HG03432 (cell line): ENCODE results near the gene HERPUD1.
"Not testable (repeated sequence)": the region's sequence is repeated elsewhere in the genome, so short reads cannot be mapped to it uniquely, and the experiment has no call there.

ENCODE experiments used
- ATAC-seq: cut with Tn5 transposase; IDR thresholded peaks from one replicate; pipeline ENCODE4 v1.9.1; 2021; ENCODE audit warnings: mild to moderate bottlenecking, moderate library complexity; ENCODE audit not compliant: unreplicated experiment

HERPUD1 gene

DNA sequence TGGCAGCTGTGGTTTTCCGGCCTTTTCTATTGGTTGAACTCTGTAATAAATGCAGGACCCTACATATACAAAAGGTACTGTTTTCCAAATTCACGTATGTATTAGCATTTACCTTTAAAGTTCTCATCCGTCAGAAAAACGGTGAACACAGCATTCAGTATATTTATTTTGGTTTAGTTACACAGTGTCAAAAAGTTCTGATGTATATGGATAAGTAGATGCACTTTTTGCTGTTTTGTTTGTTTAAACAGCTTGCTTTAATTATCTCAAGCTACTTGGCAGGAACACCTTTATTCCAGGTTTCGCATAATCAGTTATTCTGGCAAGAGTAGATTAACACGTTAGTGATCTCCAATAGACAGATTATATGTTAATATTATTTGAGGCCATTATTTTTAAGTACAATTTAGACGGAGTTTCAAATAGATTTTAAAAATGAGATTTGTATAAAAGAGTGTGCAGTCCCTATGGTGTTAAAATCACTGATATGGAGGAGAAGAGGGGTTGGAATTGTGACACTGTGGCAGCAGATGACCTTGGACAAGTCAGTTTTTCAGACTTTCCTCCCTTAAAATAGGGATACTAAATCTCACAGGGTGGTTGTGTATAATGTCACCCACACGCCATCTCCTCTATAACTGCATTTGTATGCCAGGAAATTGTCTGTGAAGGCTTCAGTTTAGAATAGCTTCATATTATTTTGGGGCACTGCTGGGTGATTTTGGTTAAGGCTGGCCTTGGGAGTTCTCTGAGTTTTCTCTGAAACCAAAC, 2.1 kb downstream of the HERPUD1 start:
- ATAC-seq: no peak

DNA sequence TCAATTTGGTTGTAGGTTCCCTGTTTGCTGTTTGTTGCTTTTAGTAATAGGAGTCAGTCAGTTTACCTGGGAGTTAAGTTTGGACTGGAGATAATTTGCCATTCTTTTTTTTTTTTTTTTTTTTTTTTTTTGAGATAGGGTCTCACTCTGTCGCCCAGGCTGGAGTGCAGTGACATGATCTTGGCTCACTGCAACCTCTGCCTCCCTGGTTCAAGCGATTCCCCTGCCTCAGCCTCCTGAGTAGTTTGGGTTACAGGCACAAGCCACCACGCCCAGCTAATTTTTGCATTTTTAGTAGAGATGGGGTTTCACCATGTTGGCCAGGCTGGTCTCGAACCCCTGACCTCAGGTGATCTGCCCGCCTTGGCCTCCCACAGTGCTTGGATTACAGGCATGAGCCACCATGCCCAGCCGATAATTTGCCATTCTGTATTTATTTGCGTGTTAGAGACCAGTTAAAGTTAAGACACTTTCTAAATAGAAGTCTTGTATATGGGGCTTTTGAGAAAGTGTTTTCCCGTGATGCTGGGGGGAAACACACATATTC, 2.7 kb downstream of the HERPUD1 start:
- ATAC-seq: not testable (repeated sequence)

- no peak for ATAC-seq
Observed at GRCh38 chr16:56935201-56935600, 3.3 kb downstream of the HERPUD1 start.

DNA sequence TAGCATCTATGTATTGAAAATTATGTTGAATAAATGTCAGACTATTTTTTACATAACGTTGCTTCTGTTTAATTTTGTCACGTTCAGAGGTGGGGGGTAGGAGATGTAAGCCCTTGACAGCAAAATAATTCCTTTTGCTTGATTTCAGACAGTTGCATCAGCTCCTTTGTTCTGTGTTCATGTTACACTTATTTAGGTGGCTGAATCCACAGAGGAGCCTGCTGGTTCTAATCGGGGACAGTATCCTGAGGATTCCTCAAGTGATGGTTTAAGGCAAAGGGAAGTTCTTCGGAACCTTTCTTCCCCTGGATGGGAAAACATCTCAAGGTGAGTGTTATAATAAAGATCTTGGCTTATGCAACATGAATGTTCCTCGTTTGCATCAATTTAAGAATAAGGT, 4.5 kb downstream of the HERPUD1 start:
- no peak for ATAC-seq

DNA sequence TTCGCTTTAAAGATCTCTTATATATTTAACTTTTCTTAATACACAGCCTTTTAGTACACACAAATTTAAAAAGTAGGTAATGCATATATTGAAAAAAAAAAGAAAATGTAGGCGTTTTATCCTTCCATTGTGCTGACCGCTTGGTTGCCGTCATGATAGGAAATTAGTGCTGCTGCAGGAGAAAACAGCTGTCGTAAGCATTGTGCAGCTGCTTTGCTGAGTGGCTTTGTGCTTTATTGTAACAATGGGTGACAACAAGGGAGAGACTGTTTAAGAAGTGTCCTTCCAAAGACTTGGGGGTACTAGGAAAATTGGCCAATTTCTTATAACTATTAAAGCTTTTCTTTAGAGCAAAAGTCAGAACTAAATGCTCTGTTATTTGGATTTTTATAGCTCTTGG, 5.0 kb downstream of the HERPUD1 start:
- no peak for ATAC-seq

DNA sequence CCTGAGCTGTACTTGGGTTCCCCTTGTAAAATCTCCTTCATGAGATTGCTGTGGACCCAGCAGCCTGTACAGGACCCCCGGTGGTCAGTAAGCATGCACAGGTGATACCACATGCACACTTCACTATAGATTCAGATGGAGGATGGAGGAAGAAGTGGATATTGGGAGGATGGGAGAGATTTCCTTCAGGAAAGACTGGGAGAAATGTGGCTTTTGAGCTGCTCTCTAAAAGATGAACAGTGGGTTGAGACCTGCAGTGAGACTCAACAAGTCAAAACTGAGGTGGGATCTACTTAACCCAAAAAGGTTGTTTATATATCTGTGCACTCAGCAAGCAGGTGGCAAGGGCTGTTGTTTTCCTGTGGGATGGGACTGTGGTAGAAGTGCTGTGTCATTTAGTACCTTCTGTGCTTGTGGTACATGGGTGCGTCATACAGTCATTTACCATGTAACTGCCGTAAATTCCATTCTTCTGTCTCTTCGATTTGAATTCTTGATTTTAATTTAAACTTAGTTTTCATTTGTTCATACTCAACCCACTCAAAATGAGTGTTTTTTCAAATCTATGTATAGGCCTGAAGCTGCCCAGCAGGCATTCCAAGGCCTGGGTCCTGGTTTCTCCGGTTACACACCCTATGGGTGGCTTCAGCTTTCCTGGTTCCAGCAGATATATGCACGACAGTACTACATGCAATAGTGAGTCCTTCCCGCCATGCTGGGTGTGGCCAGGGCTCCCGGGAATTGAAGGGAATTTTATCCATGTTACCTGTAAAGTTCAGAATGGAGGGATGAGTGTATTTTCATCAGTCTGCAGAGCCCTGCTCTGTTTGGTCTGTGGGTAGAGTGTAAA, 6.9 kb downstream of the HERPUD1 start:
- ATAC-seq: no peak

- no peak for ATAC-seq
Observed at GRCh38 chr16:56939801-56940200, 7.9 kb downstream of the HERPUD1 start.

GRCh38 chr16:56941092-56941491, 9.2 kb downstream of the HERPUD1 start:
- no peak for ATAC-seq

DNA sequence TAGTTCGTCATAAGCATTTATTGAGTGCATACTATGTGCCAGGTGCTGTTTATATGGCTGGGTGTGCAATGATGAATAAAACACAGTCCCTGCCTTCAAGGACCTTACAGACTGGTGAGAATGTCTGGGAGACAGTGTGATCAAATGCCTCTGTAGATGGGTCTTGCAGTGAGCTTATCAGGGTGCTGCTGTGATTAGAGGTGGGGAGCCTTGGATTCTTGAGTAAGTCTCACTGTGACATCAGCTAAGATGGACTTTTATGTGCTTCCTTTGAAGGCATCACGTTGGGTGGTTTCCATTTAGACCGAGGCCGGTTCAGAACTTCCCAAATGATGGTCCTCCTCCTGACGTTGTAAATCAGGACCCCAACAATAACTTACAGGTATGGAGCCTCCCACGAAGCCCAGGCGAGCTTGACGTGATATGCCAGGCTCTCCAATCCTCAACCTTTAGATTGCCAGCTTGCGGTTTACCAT, 10.0 kb downstream of the HERPUD1 start:
- no peak for ATAC-seq

DNA sequence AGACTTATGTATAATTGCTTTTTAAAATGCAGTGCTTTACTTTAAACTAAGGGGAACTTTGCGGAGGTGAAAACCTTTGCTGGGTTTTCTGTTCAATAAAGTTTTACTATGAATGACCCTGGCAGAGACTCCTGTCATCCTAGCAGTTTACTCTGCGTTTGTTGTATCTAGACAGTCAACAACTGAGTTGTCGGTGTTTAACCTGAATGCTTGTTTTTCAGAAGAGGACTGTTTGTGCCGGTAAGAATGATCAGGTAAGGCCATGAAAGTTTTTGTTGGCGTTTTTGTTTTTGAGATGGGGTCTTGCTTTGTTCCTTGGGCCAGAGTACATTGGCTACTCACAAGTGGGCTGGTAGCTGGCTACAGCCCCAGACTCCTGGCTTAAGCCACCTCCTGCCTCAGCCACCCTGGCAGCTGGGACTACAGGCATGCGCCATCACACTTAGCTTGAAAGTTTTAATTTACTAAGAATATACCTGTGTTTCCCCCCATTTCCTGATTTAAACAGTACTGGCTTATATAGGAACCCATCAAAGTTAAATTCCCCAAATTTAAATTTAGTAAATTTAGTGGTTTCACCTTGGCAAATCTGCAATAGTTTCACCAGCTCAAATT, 11.9 kb downstream of the HERPUD1 start:
- ATAC-seq: no peak

- ATAC-seq: peak; percentile 56
Observed at GRCh38 chr16:56944954-56945839, 13.3 kb downstream of the HERPUD1 start.

GRCh38 chr16:56945847-56946527, 14.0 kb downstream of the HERPUD1 start:
- ATAC-seq: no peak

DNA sequence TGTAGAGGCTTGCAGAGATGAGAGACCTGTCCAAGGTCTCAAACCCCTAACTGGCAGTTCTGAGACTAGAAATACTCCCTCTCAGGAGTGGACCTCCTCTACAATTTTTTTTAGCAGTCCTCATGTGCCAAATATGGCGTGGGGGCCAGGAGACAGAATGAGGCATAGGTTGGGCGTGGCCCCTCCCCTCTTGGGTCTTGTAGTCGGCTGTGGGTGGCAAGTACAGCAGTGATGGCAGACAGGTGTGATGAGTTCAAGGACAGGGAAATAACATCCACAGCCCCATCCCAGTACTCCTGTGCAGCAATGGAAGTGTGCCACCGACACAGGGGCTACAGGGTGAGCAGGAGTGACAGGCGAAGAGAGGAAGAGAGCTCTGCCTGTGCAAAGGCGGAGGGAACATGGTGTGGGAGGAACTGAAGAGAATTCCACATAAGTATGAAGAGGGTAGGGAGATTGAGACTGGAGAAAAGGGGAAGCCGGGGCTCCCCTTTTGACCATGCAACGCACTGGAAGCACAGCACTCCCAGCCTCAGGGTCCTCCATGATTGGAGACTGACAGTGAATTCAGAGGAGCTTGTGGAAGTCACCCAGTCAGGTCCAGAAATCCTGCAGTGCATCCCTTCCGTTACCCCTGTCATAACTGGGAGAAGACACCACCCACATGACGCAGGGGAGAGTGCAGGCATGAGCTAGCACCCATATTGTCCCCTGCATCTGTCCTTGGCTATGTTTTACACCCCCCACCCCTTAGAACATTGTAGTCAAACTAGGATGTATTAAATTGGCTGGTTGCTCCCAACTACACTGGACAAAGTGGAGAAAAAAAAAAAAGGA, 15.0 kb downstream of the HERPUD1 start:
- ATAC-seq: no peak

- no peak for ATAC-seq
Observed at GRCh38 chr16:56947604-56947995, 15.7 kb downstream of the HERPUD1 start.

DNA sequence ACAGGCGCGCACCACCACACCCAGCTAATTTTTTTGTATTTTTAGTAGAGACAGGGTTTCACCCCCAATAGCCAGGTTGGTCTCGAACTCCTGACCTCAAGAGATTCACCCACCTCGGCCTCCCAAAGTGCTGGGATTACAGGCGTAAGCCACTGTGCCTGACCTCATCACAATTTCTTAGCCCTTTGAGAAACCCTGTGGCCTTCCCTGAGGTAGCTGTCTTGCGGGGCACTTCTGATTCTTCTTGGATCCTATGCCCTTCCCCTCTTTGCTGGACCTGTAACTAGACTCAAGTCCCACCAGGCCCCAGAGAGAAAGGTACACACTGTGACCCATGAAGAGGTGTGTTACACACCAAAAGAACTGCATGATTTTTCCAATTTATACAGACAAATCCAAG, 16.3 kb downstream of the HERPUD1 start:
- ATAC-seq: no peak

GRCh38 chr16:56950051-56950450, 18.1 kb downstream of the HERPUD1 start:
- no peak for ATAC-seq

DNA sequence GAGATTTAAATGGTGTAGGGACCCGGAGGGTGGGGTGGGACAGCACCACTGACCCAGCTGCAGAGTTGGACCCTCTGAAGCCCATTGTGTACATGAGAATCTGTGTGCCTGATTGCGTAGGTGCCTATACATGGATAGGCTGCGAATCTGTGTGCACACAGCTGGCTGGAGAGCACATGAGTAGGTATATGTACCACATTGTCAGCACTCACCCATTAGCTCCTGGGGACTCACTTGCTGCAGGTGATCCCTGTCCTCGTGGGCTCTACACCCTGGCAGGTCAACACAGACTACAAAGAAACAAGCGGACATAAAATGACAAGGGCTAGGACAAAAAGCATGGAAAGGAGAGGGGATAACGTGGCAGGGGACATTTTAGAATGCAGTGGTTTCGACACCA, 18.5 kb downstream of the HERPUD1 start:
- ATAC-seq: no peak

DNA sequence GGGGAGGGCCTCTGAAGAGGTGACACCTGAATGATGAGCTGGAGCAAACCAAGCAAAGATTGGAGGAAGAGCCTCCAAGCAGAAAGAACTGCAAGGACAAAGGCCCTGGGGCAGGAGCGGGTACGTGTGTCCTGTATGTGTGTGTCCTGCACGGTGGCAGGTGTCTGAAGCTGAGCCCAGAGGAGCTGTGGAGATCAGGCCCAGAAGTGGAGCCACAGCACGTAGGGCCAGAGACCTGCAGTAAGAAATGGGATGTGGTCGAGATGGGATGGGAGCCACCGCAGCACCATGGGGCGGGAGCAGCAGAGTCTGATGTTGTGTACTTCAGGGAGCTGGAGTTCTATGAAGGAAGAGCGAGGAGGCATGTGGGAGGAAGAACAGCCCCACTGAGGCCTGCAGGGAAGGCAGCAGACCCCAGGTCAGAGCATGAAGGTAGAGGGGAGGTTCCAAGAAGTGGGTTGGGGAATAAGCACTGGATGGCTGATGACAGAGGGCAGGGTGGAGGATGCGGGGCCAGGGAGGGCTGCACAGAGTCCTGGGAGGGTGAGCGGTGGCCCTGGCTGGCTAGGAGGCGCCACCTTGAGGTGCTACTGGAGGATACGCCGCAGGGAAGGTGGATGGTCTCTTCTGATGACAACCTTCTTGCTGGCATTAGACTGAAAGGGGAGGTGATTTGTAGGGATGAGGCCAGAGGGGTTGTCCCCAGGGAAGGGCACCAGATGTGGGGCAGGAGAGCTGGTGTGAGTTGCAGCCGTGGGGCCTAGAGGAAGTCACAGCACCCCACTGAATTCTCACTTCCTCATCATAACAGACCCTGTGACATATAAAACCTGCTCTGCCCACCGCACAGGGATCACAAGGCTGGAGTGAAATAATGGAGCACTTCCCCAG, 19.2 kb downstream of the HERPUD1 start:
- peak; percentile 67 for ATAC-seq
